Ovary (tissue), 3 donors: ENCODE measurements around the gene JMJD7.

ENCODE experiments used
- CTCF ChIP-seq, 3 donors: fragments of 450-650 bp in 2 of 3; fragments of 200-600 bp in 1 of 3; IDR thresholded peaks; one replicate each; pipeline versions ENCODE4 v1.5.1 to v1.8.0; 2016 to 2022; ENCODE audit warnings: antibody characterized with exemption in 3 of 3, mild to moderate bottlenecking in 1 of 3
- EP300 ChIP-seq: sonication (generic); formaldehyde crosslinking; IDR thresholded peaks from one replicate; pipeline ENCODE4 v1.6.1; 2017; ENCODE audit warnings: antibody characterized with exemption
- POLR2A ChIP-seq: fragments of 450-650 bp; IDR thresholded peaks from one replicate; pipeline ENCODE4 v1.6.1; 2017; ENCODE audit warnings: antibody characterized with exemption, mild to moderate bottlenecking, moderate library complexity
- donor health status: DM: no; HTN: no; CAD: no.

- TF ChIP-seq CTCF (IDR thresholded peaks at IDR 0.05) = no peak
- no peak for TF ChIP-seq POLR2A
- no peak for TF ChIP-seq EP300
Measured at GRCh38 chr15:41849861-41850260, 22.0 kb downstream of the JMJD7 start.
